Mesenchymal stem cell (in vitro differentiated cells and primary cell): Measurements from ENCODE around the gene VHLL. TPM values are rescaled to one million over a fixed set of nuclear protein-coding genes. Genes with fewer than 3 reads are reported as not detected.
"Not testable (repeated sequence)": the region's sequence is repeated elsewhere in the genome, so short reads cannot be mapped to it uniquely, and the experiment has no call there.

Source experiments
- DNase-seq: peaks from one replicate; pipeline ENCODE4 v3.0.0-alpha.2; 2013
- H2AFZ ChIP-seq: one replicate; pipeline ENCODE4 v1.6.1; 2013; ENCODE audit warnings: low read depth, mild to moderate bottlenecking, control low read depth, inconsistent platforms, low read length, moderate library complexity
- H2AK5ac ChIP-seq: 2 replicates; pipeline ENCODE4 v1.6.1; 2013; ENCODE audit warnings: low read length, moderate library complexity, mild to moderate bottlenecking, inconsistent platforms; ENCODE audit not compliant: severe bottlenecking
- H2BK120ac ChIP-seq: one replicate; pipeline ENCODE4 v1.6.1; 2013; ENCODE audit warnings: low read depth, mild to moderate bottlenecking, inconsistent platforms, low read length, moderate library complexity
- H2BK12ac ChIP-seq, 2 experiments: one replicate each; pipeline ENCODE4 v1.6.1; 2013; ENCODE audit warnings: inconsistent platforms in 2 of 2, low read length in 2 of 2, mild to moderate bottlenecking in 2 of 2, moderate library complexity in 2 of 2, control low read depth in 1 of 2
- H2BK15ac ChIP-seq: one replicate; pipeline ENCODE4 v1.6.1; 2013; ENCODE audit warnings: mild to moderate bottlenecking, low read depth, inconsistent platforms; ENCODE audit not compliant: poor library complexity, severe bottlenecking
- H2BK5ac ChIP-seq: 2 replicates; pipeline ENCODE4 v1.6.1; 2013; ENCODE audit warnings: low read depth, mild to moderate bottlenecking, low read length, control low read depth, inconsistent platforms; ENCODE audit not compliant: poor library complexity, severe bottlenecking
- H3K14ac ChIP-seq, 2 experiments: one replicate each; pipeline ENCODE4 v1.6.1; 2013; ENCODE audit warnings: inconsistent platforms in 2 of 2, low read length in 2 of 2, control low read depth in 1 of 2, mild to moderate bottlenecking in 1 of 2, moderate library complexity in 1 of 2
- H3K18ac ChIP-seq, 2 experiments: one replicate each; pipeline ENCODE4 v1.6.1; 2013; ENCODE audit warnings: inconsistent platforms in 2 of 2, low read length in 2 of 2, control low read depth in 1 of 2, low read depth in 1 of 2, mild to moderate bottlenecking in 1 of 2
- H3K23ac ChIP-seq, 2 experiments: one replicate each; pipeline ENCODE4 v1.6.1; 2013; ENCODE audit warnings: inconsistent platforms in 2 of 2, low read length in 2 of 2, mild to moderate bottlenecking in 2 of 2, moderate library complexity in 2 of 2, control low read depth in 1 of 2
- H3K27ac ChIP-seq: 2 replicates; pipeline ENCODE4 v1.5.1; 2013; ENCODE audit warnings: mild to moderate bottlenecking, moderate library complexity, low read length, control low read depth, inconsistent platforms; ENCODE audit not compliant: poor library complexity, severe bottlenecking
- H3K27me3 ChIP-seq, 2 experiments: 2 replicates each; pipeline versions ENCODE4 v1.6.1 to v1.7.0; 2013; ENCODE audit warnings: low read length in 2 of 2, mild to moderate bottlenecking in 2 of 2, moderate library complexity in 2 of 2, control low read depth in 1 of 2, inconsistent platforms in 1 of 2; ENCODE audit not compliant: control insufficient read depth in 1 of 2, insufficient read depth in 1 of 2
- H3K36me3 ChIP-seq, 2 experiments: 2 replicates each; pipeline versions ENCODE4 v1.6.1 to v1.7.0; 2013; ENCODE audit warnings: low read length in 2 of 2, control low read depth in 1 of 2, inconsistent platforms in 1 of 2, low read depth in 1 of 2, mild to moderate bottlenecking in 1 of 2; ENCODE audit not compliant: insufficient read depth in 2 of 2, control insufficient read depth in 1 of 2
- H3K4ac ChIP-seq, 2 experiments: one replicate each; pipeline ENCODE4 v1.6.1; 2013; ENCODE audit warnings: inconsistent platforms in 2 of 2, low read length in 2 of 2, mild to moderate bottlenecking in 2 of 2, moderate library complexity in 2 of 2, control low read depth in 1 of 2, low read depth in 1 of 2
- H3K4me1 ChIP-seq: 2 replicates; pipeline ENCODE4 v1.6.1; 2013; ENCODE audit warnings: low read depth, low read length, control low read depth; ENCODE audit not compliant: control insufficient read depth, insufficient read depth
- H3K4me2 ChIP-seq: 2 replicates; pipeline ENCODE4 v1.6.1; 2013; ENCODE audit warnings: low read length, mild to moderate bottlenecking, inconsistent platforms; ENCODE audit not compliant: poor library complexity, severe bottlenecking
- H3K4me3 ChIP-seq, 2 experiments: 2 replicates each; pipeline versions ENCODE4 v1.5.1 to v1.7.0; 2013; ENCODE audit warnings: low read length in 2 of 2, mild to moderate bottlenecking in 2 of 2, control low read depth in 1 of 2, low read depth in 1 of 2; ENCODE audit not compliant: insufficient read depth in 1 of 2
- H3K79me1 ChIP-seq: replicated peaks from 2 replicates; pipeline ENCODE4 v1.6.1; 2013; ENCODE audit warnings: mild to moderate bottlenecking, control low read depth, low read length, inconsistent platforms; ENCODE audit not compliant: poor library complexity, severe bottlenecking
- H3K9ac ChIP-seq: 2 replicates; pipeline ENCODE4 v1.7.0; 2013; ENCODE audit warnings: mild to moderate bottlenecking, low read length, moderate library complexity
- H3K9me3 ChIP-seq: 2 replicates; pipeline ENCODE4 v1.7.0; 2013; ENCODE audit warnings: mild to moderate bottlenecking, low read length; ENCODE audit not compliant: control insufficient read depth
- H4K8ac ChIP-seq: one replicate; pipeline ENCODE4 v1.6.1; 2013; ENCODE audit warnings: inconsistent platforms, mild to moderate bottlenecking, low read length, moderate library complexity
- H4K91ac ChIP-seq: one replicate; pipeline ENCODE4 v1.6.1; 2013; ENCODE audit warnings: mild to moderate bottlenecking, low read length, inconsistent platforms
- WGBS: methylation state at CpG from one replicate; pipeline ENCODE4 v1.1.7; 2013; ENCODE audit warnings: mixed read lengths; 5-methylcytosine and 5-hydroxymethylcytosine counted together
- polyA plus RNA-seq, 2 experiments: library from polyadenylated mRNA; stranded (reverse); fragments of 200-250 nt; gene quantifications; one replicate each; pipeline ENCODE4 v1.2.3, GENCODE V29; 2013

Gene VHLL
- polyA plus RNA-seq (2013, experiment 1 of 2) = not detected
- not detected for polyA plus RNA-seq (2013, experiment 2 of 2)

DNA sequence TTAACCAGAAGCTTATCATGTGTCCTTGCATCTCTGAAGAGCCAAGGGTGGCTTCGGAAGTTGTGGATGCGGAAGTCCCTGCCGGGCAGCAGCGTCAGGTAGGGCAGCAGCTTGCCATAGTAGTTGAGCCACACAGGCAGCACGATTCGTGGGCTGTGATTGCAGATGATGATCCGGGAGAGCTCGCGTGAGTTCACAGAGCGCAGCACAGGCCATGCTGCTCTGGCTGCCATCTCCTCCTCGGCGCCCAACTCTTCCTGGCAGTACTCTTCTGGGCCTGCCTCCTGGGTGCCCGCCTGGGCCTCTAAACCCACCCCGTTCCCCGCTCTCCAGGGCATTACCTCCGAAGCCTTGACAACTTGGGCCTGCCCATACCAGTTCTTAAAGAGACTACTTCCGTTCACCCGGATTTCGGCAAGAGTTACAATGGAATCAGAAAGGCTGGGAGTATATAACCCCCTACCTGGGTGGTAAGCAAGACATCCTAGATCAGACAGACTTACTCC, at the start of gene VHLL:
Gene VHLL (minus strand): TSS at position 456 of the 506 bp plus-strand sequence. CDS start 118 bp downstream, at position 338.
- H2BK120ac ChIP-seq = no peak within 1 kb of the TSS
- H2BK15ac ChIP-seq = no peak within 1 kb of the TSS
- H3K4me2 ChIP-seq = no peak within 1 kb of the TSS
- no peaks in the 10 kb centered on the region for H3K27me3 ChIP-seq
- no peak within 1 kb of the TSS for H3K14ac ChIP-seq
- 95% methylated on average over 19 of the region's 19 CpGs for WGBS
- no peaks in the 10 kb centered on the region for H3K9me3 ChIP-seq
- H3K18ac ChIP-seq = no peak within 1 kb of the TSS
- H4K91ac ChIP-seq = peak within 1 kb of the TSS; percentile 60
- H2AFZ ChIP-seq = no peak within 1 kb of the TSS
- DNase-seq = no peak
- H3K27ac ChIP-seq = no peak within 1 kb of the TSS
- H2AK5ac ChIP-seq = no peak within 1 kb of the TSS
- no peak within 1 kb of the TSS for H4K8ac ChIP-seq
- H3K23ac ChIP-seq = no peak within 1 kb of the TSS
- no peak within 1 kb of the TSS for H3K4me3 ChIP-seq
- peaks cover 12% of the 10 kb centered on the region for H3K79me1 ChIP-seq
- H3K4me1 ChIP-seq = peaks cover 7% of the 10 kb centered on the region
- H2BK12ac ChIP-seq = no peak within 1 kb of the TSS
- H2BK5ac ChIP-seq = no peak within 1 kb of the TSS
- H3K36me3 ChIP-seq = peaks cover 4 to 15% of the 10 kb centered on the region in 2 experiments
- H3K9ac ChIP-seq = no peak within 1 kb of the TSS
- no peak within 1 kb of the TSS for H3K4ac ChIP-seq

DNA sequence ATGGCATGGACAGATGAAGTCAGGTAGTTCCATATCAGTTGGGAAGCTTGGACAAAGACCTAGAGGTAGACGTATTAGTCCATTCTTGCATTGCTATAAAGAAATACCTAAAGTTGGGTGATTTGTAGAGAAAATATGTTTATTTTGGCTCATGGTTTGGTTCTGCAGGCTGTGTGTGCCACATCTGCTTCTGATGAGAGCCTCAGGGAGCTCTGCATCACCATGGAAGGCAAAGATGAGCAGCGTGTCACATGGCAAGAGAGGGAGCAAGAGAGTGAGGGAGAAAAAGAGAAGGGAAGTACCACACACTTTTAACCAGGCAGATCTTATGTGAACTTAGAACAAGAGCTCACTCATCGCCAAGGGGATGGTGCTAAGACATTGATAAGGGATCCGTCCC, 48.2 kb upstream of the VHLL start:
- no peak for DNase-seq
- no peak overlapping the region for H2BK12ac ChIP-seq
- no peak overlapping the region for H2BK5ac ChIP-seq
- no peak overlapping the region for H2AFZ ChIP-seq
- no peak overlapping the region for H3K4me2 ChIP-seq
- H3K27me3 ChIP-seq = peaks cover 0 to 26% of the 10 kb centered on the region in 2 experiments
- H3K4ac ChIP-seq = no peak overlapping the region
- H3K36me3 ChIP-seq = no peaks in the 10 kb centered on the region
- peak overlapping the region; percentile 55 for H3K9ac ChIP-seq
- H4K8ac ChIP-seq = no peak overlapping the region
- H4K91ac ChIP-seq = no peak overlapping the region
- H2BK15ac ChIP-seq = no peak overlapping the region
- no peak overlapping the region for H2AK5ac ChIP-seq
- H3K27ac ChIP-seq = no peak overlapping the region
- peak overlapping the region in 1 of 2 experiments; percentile 38 for H3K4me3 ChIP-seq
- H3K18ac ChIP-seq = no peak overlapping the region
- no peaks in the 10 kb centered on the region for H3K4me1 ChIP-seq
- H3K14ac ChIP-seq = no peak overlapping the region
- no peaks in the 10 kb centered on the region for H3K9me3 ChIP-seq
- no peaks in the 10 kb centered on the region for H3K79me1 ChIP-seq
- H2BK120ac ChIP-seq = no peak overlapping the region
- no peak overlapping the region for H3K23ac ChIP-seq
- WGBS = 95% methylated on average over 3 of the region's 4 CpGs

DNA sequence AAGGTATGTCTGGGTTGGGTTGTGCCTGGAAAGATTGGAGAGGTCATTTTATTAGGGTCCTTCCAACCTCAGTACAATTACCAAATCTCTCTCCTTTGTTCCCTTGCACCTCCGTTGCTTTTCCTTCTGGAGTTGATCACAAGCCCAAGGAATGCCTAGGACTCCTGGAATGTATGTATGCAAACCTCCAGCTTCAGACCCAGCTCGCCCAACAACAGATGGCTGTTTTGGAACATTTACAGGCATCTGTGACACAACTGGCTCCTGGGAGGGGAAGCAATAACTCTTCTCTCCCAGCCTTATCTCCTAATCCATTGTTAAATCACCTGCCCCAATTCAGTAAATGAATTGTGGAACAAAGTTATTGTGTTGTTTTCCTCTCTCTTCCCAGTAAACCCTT, 47.5 kb upstream of the VHLL start:
- Histone ChIP-seq H3K27me3 (peaks cover 0 to 26% of the 10 kb centered on the region in 2 experiments), H3K14ac (no peak overlapping the region), H2BK12ac (no peak overlapping the region), H3K23ac (no peak overlapping the region), H2AK5ac (no peak overlapping the region), H3K79me1 (no peaks in the 10 kb centered on the region), H3K9me3 (no peaks in the 10 kb centered on the region), H3K4me2 (no peak overlapping the region), H2BK15ac (no peak overlapping the region), H3K4ac (no peak overlapping the region), H3K9ac (peak overlapping the region; percentile 22), H2BK5ac (no peak overlapping the region), H3K36me3 (no peaks in the 10 kb centered on the region), H3K4me3 (peak overlapping the region in 1 of 2 experiments; percentile 38), H4K91ac (no peak overlapping the region), H4K8ac (no peak overlapping the region), H3K27ac (no peak overlapping the region), H3K18ac (no peak overlapping the region), H3K4me1 (no peaks in the 10 kb centered on the region), H2BK120ac (no peak overlapping the region), H2AFZ (no peak overlapping the region)
- WGBS = 36% methylated on average over 2 of the region's 2 CpGs
- DNase-seq = no peak

DNA sequence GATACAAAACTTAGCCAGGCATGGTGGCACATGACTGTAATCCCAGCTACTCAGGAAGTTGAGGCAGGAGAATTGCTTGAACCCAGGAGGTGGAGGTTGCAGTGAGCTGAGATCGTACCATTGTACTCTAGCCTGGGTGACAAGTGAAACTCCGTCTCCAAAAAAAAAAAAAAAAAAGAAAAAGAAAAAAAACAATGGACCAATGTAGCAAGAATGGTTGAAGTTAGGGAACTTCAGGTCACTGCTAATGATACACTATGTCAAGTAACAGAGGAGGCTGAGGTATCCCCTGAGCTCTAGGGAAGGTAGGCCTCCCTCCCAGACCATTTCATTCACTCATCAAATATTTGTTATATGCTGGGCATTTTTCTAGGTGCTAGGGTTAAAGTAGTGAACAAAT, 46.9 kb upstream of the VHLL start:
- H3K36me3 ChIP-seq, DNase-seq, H2AFZ ChIP-seq, H2AK5ac ChIP-seq, H3K4me3 ChIP-seq, H4K91ac ChIP-seq, H3K4me2 ChIP-seq, H2BK120ac ChIP-seq, H3K9me3 ChIP-seq, H2BK15ac ChIP-seq, H3K4ac ChIP-seq, H3K79me1 ChIP-seq, H2BK5ac ChIP-seq, H2BK12ac ChIP-seq, H3K14ac ChIP-seq, H3K23ac ChIP-seq, H4K8ac ChIP-seq, H3K18ac ChIP-seq, H3K4me1 ChIP-seq, H3K27ac ChIP-seq: not testable (repeated sequence)
- Histone ChIP-seq H3K27me3 (peaks cover 0 to 26% of the 10 kb centered on the region in 2 experiments), H3K9ac (peak overlapping the region; percentile 22)
- WGBS = 73% methylated on average over 1 of the region's 2 CpGs
